GM19193 (cell line): ENCODE results near the gene SUMF1.

Source experiments
- POLR2A ChIP-seq: IDR thresholded peaks from 4 replicates; pipeline ENCODE4 v1.6.1; 2011; ENCODE audit not compliant: insufficient read depth, insufficient read length; ENCODE audit errors: extremely low read depth

SUMF1 gene

GRCh38 chr3:4418156-4418555 lies 48.9 kb downstream of the SUMF1 start:
- no peak for TF ChIP-seq POLR2A

GRCh38 chr3:4417449-4417848 lies 49.6 kb downstream of the SUMF1 start:
- no peak for TF ChIP-seq POLR2A

- TF ChIP-seq POLR2A, result no peak
Observed at GRCh38 chr3:4416961-4417360, 50.1 kb downstream of the SUMF1 start.

- TF ChIP-seq POLR2A, result no peak
Observed at GRCh38 chr3:4416427-4416945, 50.6 kb downstream of the SUMF1 start.

- no peak for TF ChIP-seq POLR2A
Observed at GRCh38 chr3:4413467-4413866, 53.6 kb downstream of the SUMF1 start.

GRCh38 chr3:4411833-4412232 lies 55.2 kb downstream of the SUMF1 start:
- no peak for TF ChIP-seq POLR2A

- no peak for TF ChIP-seq POLR2A
Observed at GRCh38 chr3:4411236-4411635, 55.8 kb downstream of the SUMF1 start.

- TF ChIP-seq POLR2A, result no peak
Observed at GRCh38 chr3:4410606-4411005, 56.5 kb downstream of the SUMF1 start.

- TF ChIP-seq POLR2A, result no peak
Observed at GRCh38 chr3:4409971-4410573, 57.0 kb downstream of the SUMF1 start.

GRCh38 chr3:4409415-4409814 lies 57.7 kb downstream of the SUMF1 start:
- no peak for TF ChIP-seq POLR2A

- TF ChIP-seq POLR2A, result no peak
Observed at GRCh38 chr3:4408958-4409357, 58.1 kb downstream of the SUMF1 start.

GRCh38 chr3:4407941-4408340 lies 59.1 kb downstream of the SUMF1 start:
- TF ChIP-seq POLR2A, result no peak

GRCh38 chr3:4406746-4407568 lies 60.1 kb downstream of the SUMF1 start:
- no peak for TF ChIP-seq POLR2A

GRCh38 chr3:4404881-4405280 lies 62.2 kb downstream of the SUMF1 start:
- TF ChIP-seq POLR2A, result no peak

- no peak for TF ChIP-seq POLR2A
Observed at GRCh38 chr3:4401441-4401840, 65.6 kb downstream of the SUMF1 start.

GRCh38 chr3:4399476-4399875 lies 67.6 kb downstream of the SUMF1 start:
- TF ChIP-seq POLR2A, result no peak

GRCh38 chr3:4398941-4399245 lies 68.2 kb downstream of the SUMF1 start:
- no peak for TF ChIP-seq POLR2A
